ENCODE data around the gene C16orf87. TPM values are rescaled to one million over a fixed set of nuclear protein-coding genes. Genes with fewer than 3 reads are reported as not detected.
A peak's percentile ranks its signal among the peaks of the same experiment; 100 is the strongest.

C16orf87 gene
- total RNA-seq, 1 experiment from 2014 or later, result 5.2 TPM

GRCh38 chr16:46848768-46849764 lies 18.1 kb upstream of the C16orf87 start:
- DNase-seq (ENCODE audit: low read depth), result no peak
- in situ Hi-C loops (cut with HindIII; ENCODE audit: low pct_unique_long_range_greater_than_20kb, low sequenced_read_pairs), result no loop called here

- in situ Hi-C loops (cut with HindIII; ENCODE audit: low pct_unique_long_range_greater_than_20kb, low sequenced_read_pairs), result no loop called here
- no peak for DNase-seq (ENCODE audit: low read depth)
These were observed 15.0 kb upstream of the C16orf87 start for GRCh38 chr16:46845952-46846351.

GRCh38 chr16:46844771-46845170 lies 13.8 kb upstream of the C16orf87 start:
- DNase-seq (ENCODE audit: low read depth), result no peak
- in situ Hi-C loops (cut with HindIII; ENCODE audit: low pct_unique_long_range_greater_than_20kb, low sequenced_read_pairs), result no loop called here

GRCh38 chr16:46843898-46844642 lies 13.1 kb upstream of the C16orf87 start:
- in situ Hi-C loops (cut with HindIII; ENCODE audit: low pct_unique_long_range_greater_than_20kb, low sequenced_read_pairs), result no loop called here
- no peak for DNase-seq (ENCODE audit: low read depth)

- in situ Hi-C loops (cut with HindIII; ENCODE audit: low pct_unique_long_range_greater_than_20kb, low sequenced_read_pairs), result no loop called here
- DNase-seq (ENCODE audit: low read depth), result no peak
These were observed 11.4 kb upstream of the C16orf87 start for GRCh38 chr16:46842192-46842895.

GRCh38 chr16:46839986-46840443 lies 9.0 kb upstream of the C16orf87 start:
- DNase-seq (ENCODE audit: low read depth), result no peak
- in situ Hi-C loops (cut with HindIII; ENCODE audit: low pct_unique_long_range_greater_than_20kb, low sequenced_read_pairs), result no loop called here

GRCh38 chr16:46836534-46837530 lies 5.9 kb upstream of the C16orf87 start:
- no peak for DNase-seq (ENCODE audit: low read depth)
- in situ Hi-C loops (cut with HindIII; ENCODE audit: low pct_unique_long_range_greater_than_20kb, low sequenced_read_pairs), result no loop called here

- peak; percentile 21 for DNase-seq (ENCODE audit: low read depth)
- in situ Hi-C loops (cut with HindIII; ENCODE audit: low pct_unique_long_range_greater_than_20kb, low sequenced_read_pairs), result no loop called here
These were observed 2.5 kb upstream of the C16orf87 start for GRCh38 chr16:46833460-46833800.

GRCh38 chr16:46832757-46833459 lies 1.9 kb upstream of the C16orf87 start:
- DNase-seq (ENCODE audit: low read depth), result peak; percentile 7
- in situ Hi-C loops (cut with HindIII; ENCODE audit: low pct_unique_long_range_greater_than_20kb, low sequenced_read_pairs), result no loop called here

GRCh38 chr16:46830417-46830901 lies 521 bp downstream of the C16orf87 start:
- DNase-seq (ENCODE audit: low read depth), result no peak
- in situ Hi-C loops (cut with HindIII; ENCODE audit: low pct_unique_long_range_greater_than_20kb, low sequenced_read_pairs), result no loop called here

- DNase-seq (ENCODE audit: low read depth), result no peak
- in situ Hi-C loops (cut with HindIII; ENCODE audit: low pct_unique_long_range_greater_than_20kb, low sequenced_read_pairs), result no loop called here
These were observed 2.0 kb downstream of the C16orf87 start for GRCh38 chr16:46828943-46829342.

- in situ Hi-C loops (cut with HindIII; ENCODE audit: low pct_unique_long_range_greater_than_20kb, low sequenced_read_pairs), result no loop called here
- DNase-seq (ENCODE audit: low read depth), result no peak
These were observed 2.7 kb downstream of the C16orf87 start for GRCh38 chr16:46828292-46828691.

GRCh38 chr16:46826631-46827030 lies 4.3 kb downstream of the C16orf87 start:
- in situ Hi-C loops (cut with HindIII; ENCODE audit: low pct_unique_long_range_greater_than_20kb, low sequenced_read_pairs), result no loop called here
- DNase-seq (ENCODE audit: low read depth), result no peak

- in situ Hi-C loops (cut with HindIII; ENCODE audit: low pct_unique_long_range_greater_than_20kb, low sequenced_read_pairs), result no loop called here
- no peak for DNase-seq (ENCODE audit: low read depth)
These were observed 8.7 kb downstream of the C16orf87 start for GRCh38 chr16:46822270-46822669.

- DNase-seq (ENCODE audit: low read depth), result no peak
- in situ Hi-C loops (cut with HindIII; ENCODE audit: low pct_unique_long_range_greater_than_20kb, low sequenced_read_pairs), result no loop called here
These were observed 13.0 kb downstream of the C16orf87 start for GRCh38 chr16:46817961-46818360.

- DNase-seq (ENCODE audit: low read depth), result no peak
- in situ Hi-C loops (cut with HindIII; ENCODE audit: low pct_unique_long_range_greater_than_20kb, low sequenced_read_pairs), result no loop called here
These were observed 16.2 kb downstream of the C16orf87 start for GRCh38 chr16:46814790-46815189.

GRCh38 chr16:46813611-46814010 lies 17.4 kb downstream of the C16orf87 start:
- in situ Hi-C loops (cut with HindIII; ENCODE audit: low pct_unique_long_range_greater_than_20kb, low sequenced_read_pairs), result no loop called here
- no peak for DNase-seq (ENCODE audit: low read depth)

Data from Caki2 (cell line).